Stimulated activated naive B cell treated with anti-CD40 and anti-IgM and Interleukin-4, amounts not matched to agents 10 μg/mL and 1 μg/mL and 100 μg/mL, for 72 hours (primary cell): ENCODE results near the gene SORL1-AS1.

Experiments
- ATAC-seq, 2 donors: fragments of 150-1000 bp; cut with Tn5 transposase; replicated peaks; 2 replicates each; pipeline ENCODE4 v1.10.0; 2021; ENCODE audit warnings: moderate library complexity in 1 of 2
- DNase-seq: peaks from one replicate; pipeline ENCODE4 v3.0.0; 2021
- H3K27ac Mint-ChIP-seq: one replicate; pipeline ENCODE4 v1.8.0; 2022; ENCODE audit warnings: mild to moderate bottlenecking, mixed read lengths
- H3K27me3 Mint-ChIP-seq, 2 donors: one replicate each; pipeline ENCODE4 v1.8.0; 2022; ENCODE audit warnings: mixed read lengths in 2 of 2
- H3K36me3 Mint-ChIP-seq, 2 donors: one replicate each; pipeline ENCODE4 v1.8.0; 2022; ENCODE audit warnings: mixed read lengths in 2 of 2, mild to moderate bottlenecking in 1 of 2
- H3K4me1 Mint-ChIP-seq, 2 donors: one replicate each; pipeline ENCODE4 v1.8.0; 2022; ENCODE audit warnings: mixed read lengths in 2 of 2, mild to moderate bottlenecking in 1 of 2
- H3K4me3 Mint-ChIP-seq, 2 donors: one replicate each; pipeline ENCODE4 v1.8.0; 2022; ENCODE audit warnings: mild to moderate bottlenecking in 2 of 2, mixed read lengths in 2 of 2, moderate library complexity in 1 of 2
- H3K9me3 Mint-ChIP-seq, 2 donors: one replicate each; pipeline ENCODE4 v1.8.0; 2022; ENCODE audit warnings: mixed read lengths in 2 of 2, mild to moderate bottlenecking in 1 of 2

SORL1-AS1 gene

DNA sequence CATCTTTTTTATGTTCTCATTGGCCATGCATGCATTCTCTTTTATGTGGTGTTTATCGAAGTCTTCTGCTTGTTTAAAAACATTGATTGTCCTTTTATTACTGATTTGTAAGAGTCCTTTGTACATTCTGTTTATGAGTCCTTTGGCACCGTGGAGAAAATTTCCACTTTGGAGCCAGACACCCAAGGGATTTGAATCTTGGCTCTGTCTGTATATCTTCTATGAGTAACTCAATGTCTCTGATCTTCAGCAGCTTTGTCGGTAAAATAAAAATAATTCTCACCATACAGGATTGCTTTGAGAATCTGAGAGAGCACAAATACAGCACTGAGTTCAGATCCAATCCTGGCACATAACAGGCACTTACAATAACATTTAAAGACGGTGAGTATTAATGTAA is 13.4 kb downstream of the SORL1-AS1 start:
- Mint-ChIP-seq H3K27me3 (no peaks in the 10 kb centered on the region), H3K9me3 (no peaks in the 10 kb centered on the region), H3K4me3 (no peak overlapping the region), H3K4me1 (peaks cover 24 to 32% of the 10 kb centered on the region in 2 donors), H3K36me3 (peaks cover 0 to 3% of the 10 kb centered on the region in 2 donors), H3K27ac (no peak overlapping the region)
- DNase-seq (no peak), ATAC-seq (no peak)

GRCh38 chr11:121437686-121438078 is 15.1 kb downstream of the SORL1-AS1 start:
- no peak for ATAC-seq
- no peak overlapping the region for H3K27ac Mint-ChIP-seq

DNA sequence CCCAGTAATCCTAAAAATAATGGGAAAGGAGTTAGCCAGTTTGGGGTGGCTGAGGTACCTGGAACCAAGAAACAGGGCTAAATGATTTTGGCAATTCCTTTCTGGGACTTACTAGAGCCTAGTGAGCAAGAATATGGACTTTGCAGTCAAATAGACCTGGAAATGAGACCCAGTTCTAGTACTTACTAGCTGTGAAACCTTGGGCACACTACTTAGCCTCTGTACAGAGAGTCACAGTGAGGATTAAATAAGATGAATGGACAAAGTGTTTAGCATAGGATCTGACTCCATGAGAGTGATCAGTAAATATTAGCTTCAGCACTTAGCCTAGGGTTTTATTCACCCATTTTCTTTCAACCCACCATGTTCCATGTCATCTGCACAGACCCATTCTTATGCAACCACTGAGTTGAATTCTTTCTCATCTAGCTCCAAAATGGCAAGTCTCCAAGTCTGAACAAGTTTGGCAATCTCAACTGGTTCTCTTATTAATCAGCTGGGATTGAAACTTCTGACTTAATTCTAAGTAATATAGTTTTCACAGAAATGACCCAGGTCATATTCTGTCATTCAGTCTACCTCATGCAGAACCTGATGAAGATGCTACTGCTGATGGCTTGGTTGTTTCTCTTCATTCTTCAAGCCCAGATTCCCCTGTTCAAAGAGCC is 15.6 kb downstream of the SORL1-AS1 start:
- Mint-ChIP-seq H3K36me3 (no peaks in the 10 kb centered on the region), H3K27ac (no peak overlapping the region), H3K27me3 (no peaks in the 10 kb centered on the region), H3K4me1 (peaks cover 22 to 24% of the 10 kb centered on the region in 2 donors), H3K9me3 (no peaks in the 10 kb centered on the region), H3K4me3 (no peak overlapping the region)
- DNase-seq (no peak), ATAC-seq (no peak)

More at GRCh38 chr11:121437686-121438078, 15.1 kb downstream of the SORL1-AS1 start:
- no peaks in the 10 kb centered on the region for H3K27me3 Mint-ChIP-seq
- H3K4me3 Mint-ChIP-seq = no peak overlapping the region
- H3K36me3 Mint-ChIP-seq = no peaks in the 10 kb centered on the region
- H3K9me3 Mint-ChIP-seq = no peaks in the 10 kb centered on the region
- DNase-seq = no peak
- H3K4me1 Mint-ChIP-seq = peaks cover 22 to 24% of the 10 kb centered on the region in 2 donors

- Mint-ChIP-seq H3K27ac (no peak overlapping the region), H3K27me3 (no peaks in the 10 kb centered on the region), H3K4me1 (peaks cover 25 to 35% of the 10 kb centered on the region in 2 donors), H3K9me3 (no peaks in the 10 kb centered on the region), H3K4me3 (no peak overlapping the region), H3K36me3 (no peaks in the 10 kb centered on the region)
- DNase-seq (no peak), ATAC-seq (no peak)
Observed at GRCh38 chr11:121435551-121436511, 16.9 kb downstream of the SORL1-AS1 start.

GRCh38 chr11:121435132-121435531 is 17.6 kb downstream of the SORL1-AS1 start:
- DNase-seq = no peak
- Mint-ChIP-seq H3K4me1 (peaks cover 27 to 42% of the 10 kb centered on the region in 2 donors), H3K4me3 (no peak overlapping the region), H3K27me3 (no peaks in the 10 kb centered on the region), H3K27ac (no peak overlapping the region), H3K36me3 (no peaks in the 10 kb centered on the region), H3K9me3 (no peaks in the 10 kb centered on the region)
- peak in 1 of 2 donors; percentile 21 for ATAC-seq

DNA sequence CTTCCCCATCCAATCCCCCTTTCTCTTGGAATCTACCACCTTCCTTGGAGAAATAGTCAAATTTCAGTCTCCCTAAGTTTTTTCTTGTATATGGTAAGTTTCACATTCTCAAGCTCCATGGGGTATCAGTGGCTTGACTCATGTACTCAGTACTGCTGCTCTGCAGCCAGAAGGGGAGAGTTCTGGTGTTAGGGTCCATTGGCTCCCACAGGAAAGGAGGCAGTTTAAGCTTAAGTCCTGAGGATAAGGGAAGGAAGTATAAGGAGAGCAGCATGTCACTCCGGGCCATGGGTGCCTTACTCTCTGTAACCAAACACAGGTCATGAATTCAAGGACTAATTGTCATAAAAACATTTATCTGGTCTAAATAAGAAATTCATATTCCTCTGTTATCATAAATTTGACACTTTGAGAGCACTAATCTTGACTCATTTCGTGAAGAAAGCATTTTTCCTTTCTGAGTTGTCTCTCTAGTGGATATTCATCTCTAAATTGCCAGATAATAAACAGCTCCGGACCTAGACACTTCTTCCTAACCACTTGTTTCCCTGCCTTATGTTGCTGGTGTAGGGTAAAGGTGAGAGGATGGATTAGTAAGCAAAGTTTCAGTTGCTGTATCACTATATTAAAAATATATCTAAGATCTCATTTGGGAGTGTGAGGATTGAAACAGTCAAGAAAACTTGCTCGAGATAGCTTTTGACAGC is 20.8 kb downstream of the SORL1-AS1 start:
- no peak for ATAC-seq
- Mint-ChIP-seq H3K9me3 (no peaks in the 10 kb centered on the region), H3K27ac (no peak overlapping the region), H3K4me1 (peaks cover 38 to 68% of the 10 kb centered on the region in 2 donors), H3K4me3 (no peak overlapping the region), H3K27me3 (no peaks in the 10 kb centered on the region), H3K36me3 (no peaks in the 10 kb centered on the region)
- no peak for DNase-seq

- Mint-ChIP-seq H3K27me3 (no peaks in the 10 kb centered on the region), H3K4me3 (peak overlapping the region in 1 of 2 donors; percentile 6), H3K27ac (peak overlapping the region; percentile 47), H3K9me3 (peaks cover 0 to 3% of the 10 kb centered on the region in 2 donors), H3K4me1 (peaks cover 34 to 65% of the 10 kb centered on the region in 2 donors), H3K36me3 (peaks cover 0 to 5% of the 10 kb centered on the region in 2 donors)
- ATAC-seq = no peak
- DNase-seq = no peak
Observed at GRCh38 chr11:121429556-121429955, 23.2 kb downstream of the SORL1-AS1 start.

GRCh38 chr11:121427400-121427744 is 25.4 kb downstream of the SORL1-AS1 start:
- Mint-ChIP-seq H3K9me3 (peaks cover 5% of the 10 kb centered on the region in 2 donors), H3K4me1 (peaks cover 52 to 86% of the 10 kb centered on the region in 2 donors), H3K4me3 (peak overlapping the region in 1 of 2 donors; percentile 76), H3K27me3 (no peaks in the 10 kb centered on the region), H3K27ac (no peak overlapping the region), H3K36me3 (peaks cover 0 to 5% of the 10 kb centered on the region in 2 donors)
- ATAC-seq (no peak), DNase-seq (no peak)

GRCh38 chr11:121426476-121427399 is 26.0 kb downstream of the SORL1-AS1 start:
- peaks cover 5% of the 10 kb centered on the region in 2 donors for H3K9me3 Mint-ChIP-seq
- no peaks in the 10 kb centered on the region for H3K27me3 Mint-ChIP-seq
- DNase-seq (no peak), ATAC-seq (peak; percentile 59 to 73)
- peaks cover 55 to 90% of the 10 kb centered on the region in 2 donors for H3K4me1 Mint-ChIP-seq
- no peak overlapping the region for H3K27ac Mint-ChIP-seq
- H3K4me3 Mint-ChIP-seq = peak overlapping the region; percentile 76 to 79
- H3K36me3 Mint-ChIP-seq = peaks cover 0 to 5% of the 10 kb centered on the region in 2 donors

GRCh38 chr11:121425828-121426227 is 26.9 kb downstream of the SORL1-AS1 start:
- no peak for ATAC-seq
- peaks cover 5% of the 10 kb centered on the region in 2 donors for H3K9me3 Mint-ChIP-seq
- H3K36me3 Mint-ChIP-seq = peaks cover 0 to 5% of the 10 kb centered on the region in 2 donors
- H3K4me1 Mint-ChIP-seq = peaks cover 59 to 92% of the 10 kb centered on the region in 2 donors
- H3K4me3 Mint-ChIP-seq = no peak overlapping the region
- H3K27me3 Mint-ChIP-seq = no peaks in the 10 kb centered on the region
- no peak overlapping the region for H3K27ac Mint-ChIP-seq
- DNase-seq = no peak

DNA sequence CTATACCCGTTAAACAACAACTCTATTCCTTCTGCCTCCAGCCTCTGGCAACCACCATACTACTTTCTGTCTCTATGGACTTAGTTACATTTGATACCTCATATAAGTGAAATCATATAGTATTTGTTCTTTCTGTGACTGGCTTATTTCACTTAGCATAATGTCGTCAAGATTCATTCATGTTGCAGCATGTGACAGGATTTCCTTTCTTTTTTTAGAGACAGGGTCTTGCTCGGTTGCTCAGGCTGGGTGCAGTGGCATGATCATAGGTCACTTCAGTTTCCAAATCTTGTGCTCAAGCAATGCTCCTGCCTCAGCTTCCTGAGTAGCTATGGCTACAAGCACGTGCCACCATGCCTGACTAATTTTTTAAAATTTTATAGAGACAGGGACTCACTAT is 30.1 kb downstream of the SORL1-AS1 start:
- peaks cover 52 to 78% of the 10 kb centered on the region in 2 donors for H3K4me1 Mint-ChIP-seq
- H3K36me3 Mint-ChIP-seq = peaks cover 0 to 5% of the 10 kb centered on the region in 2 donors
- ATAC-seq (peak; percentile 47 to 51), DNase-seq (peak; percentile 17)
- peak overlapping the region in 1 of 2 donors; percentile 40 for H3K4me3 Mint-ChIP-seq
- H3K27me3 Mint-ChIP-seq = no peaks in the 10 kb centered on the region
- peaks cover 5% of the 10 kb centered on the region in 2 donors for H3K9me3 Mint-ChIP-seq
- peak overlapping the region; percentile 70 for H3K27ac Mint-ChIP-seq

GRCh38 chr11:121421149-121421901 is 31.4 kb downstream of the SORL1-AS1 start:
- DNase-seq = no peak
- peaks cover 5% of the 10 kb centered on the region in 2 donors for H3K9me3 Mint-ChIP-seq
- H3K36me3 Mint-ChIP-seq = peaks cover 0 to 5% of the 10 kb centered on the region in 2 donors
- ATAC-seq = no peak
- no peaks in the 10 kb centered on the region for H3K27me3 Mint-ChIP-seq
- H3K27ac Mint-ChIP-seq = peak overlapping the region; percentile 6
- no peak overlapping the region for H3K4me3 Mint-ChIP-seq
- H3K4me1 Mint-ChIP-seq = peaks cover 52 to 83% of the 10 kb centered on the region in 2 donors

GRCh38 chr11:121420398-121420797 is 32.4 kb downstream of the SORL1-AS1 start:
- H3K27me3 Mint-ChIP-seq = no peaks in the 10 kb centered on the region
- H3K27ac Mint-ChIP-seq = no peak overlapping the region

More at GRCh38 chr11:121420398-121420797, 32.4 kb downstream of the SORL1-AS1 start:
- ATAC-seq (no peak), DNase-seq (no peak)
- peaks cover 5% of the 10 kb centered on the region in 2 donors for H3K9me3 Mint-ChIP-seq
- H3K36me3 Mint-ChIP-seq = no peaks in the 10 kb centered on the region
- no peak overlapping the region for H3K4me3 Mint-ChIP-seq
- peaks cover 49 to 79% of the 10 kb centered on the region in 2 donors for H3K4me1 Mint-ChIP-seq
